Jurkat, Clone E6-1 (cell line): Measurements from ENCODE around the gene DENND2A.
"Not testable (repeated sequence)": the region's sequence is repeated elsewhere in the genome, so short reads cannot be mapped to it uniquely, and the experiment has no call there.

Experiments
- DNase-seq: peaks from one replicate; pipeline ENCODE4 v3.0.0-alpha.2; 2011; ENCODE audit warnings: low read depth, low spot score
- H3K4me3 ChIP-seq: 2 replicates; pipeline ENCODE4 v1.5.1; 2011; ENCODE audit warnings: mild to moderate bottlenecking, low read length, control low read depth, moderate library complexity

DENND2A gene

DNA sequence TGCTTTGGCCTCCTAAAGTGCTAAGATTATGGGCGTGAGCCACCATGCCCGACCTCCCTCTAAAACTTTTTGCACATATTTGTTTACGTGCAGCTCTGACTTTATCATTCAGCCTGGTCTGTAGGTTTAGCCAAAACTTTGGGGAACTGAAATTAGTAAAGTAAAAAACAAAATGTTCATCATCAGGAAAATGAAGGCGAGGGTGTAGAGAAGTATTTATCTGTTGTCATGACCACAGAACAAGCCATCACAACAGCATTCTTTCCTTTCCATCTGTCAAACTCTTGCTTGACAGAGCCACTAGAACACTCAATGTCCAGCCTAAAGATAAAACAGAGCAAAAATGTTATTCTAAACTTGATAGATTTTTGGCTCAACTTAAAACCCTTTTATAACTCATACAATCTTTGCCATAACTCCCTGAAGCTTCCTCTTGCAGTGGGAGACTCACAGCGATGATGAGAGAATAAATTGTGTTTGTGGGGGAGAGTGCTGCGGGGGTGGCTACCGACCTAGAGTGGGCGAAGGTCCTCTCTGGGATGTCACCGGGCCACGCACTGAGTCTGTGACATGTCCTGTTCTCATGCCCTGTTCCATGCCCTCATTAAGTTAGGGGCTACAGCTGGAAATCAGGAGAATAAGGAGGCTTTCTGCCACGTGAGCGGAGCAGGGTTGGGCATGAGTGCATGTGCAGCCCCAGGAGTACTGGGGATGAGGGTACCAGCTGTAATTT is 102.7 kb downstream of the DENND2A start:
- no peak overlapping the region for H3K4me3 ChIP-seq
- DNase-seq, result no peak

DNA sequence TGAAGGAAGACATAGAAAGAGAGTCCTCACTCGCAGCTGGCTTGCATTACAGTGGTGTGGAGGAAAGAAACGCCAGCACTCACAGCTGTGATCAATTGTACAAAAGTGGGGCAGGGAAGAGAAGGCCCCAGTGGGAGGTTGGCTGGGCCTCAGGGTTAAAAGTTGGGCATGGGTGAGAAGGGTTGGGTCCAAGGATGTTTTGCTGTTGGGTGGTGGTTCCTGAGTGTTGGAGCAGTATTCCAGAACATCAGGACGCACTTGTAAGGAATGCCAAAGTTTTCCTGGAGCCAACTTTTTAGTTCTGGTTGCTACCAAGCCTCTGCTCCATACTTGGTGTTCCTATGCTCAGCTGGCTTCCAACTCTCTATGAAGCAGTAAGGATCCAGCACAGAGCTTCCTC is 105.9 kb downstream of the DENND2A start:
- DNase-seq, result no peak
- H3K4me3 ChIP-seq, result no peak overlapping the region

GRCh38 chr7:140533394-140533872 is 107.2 kb downstream of the DENND2A start:
- H3K4me3 ChIP-seq, result no peak overlapping the region
- DNase-seq, result no peak

DNA sequence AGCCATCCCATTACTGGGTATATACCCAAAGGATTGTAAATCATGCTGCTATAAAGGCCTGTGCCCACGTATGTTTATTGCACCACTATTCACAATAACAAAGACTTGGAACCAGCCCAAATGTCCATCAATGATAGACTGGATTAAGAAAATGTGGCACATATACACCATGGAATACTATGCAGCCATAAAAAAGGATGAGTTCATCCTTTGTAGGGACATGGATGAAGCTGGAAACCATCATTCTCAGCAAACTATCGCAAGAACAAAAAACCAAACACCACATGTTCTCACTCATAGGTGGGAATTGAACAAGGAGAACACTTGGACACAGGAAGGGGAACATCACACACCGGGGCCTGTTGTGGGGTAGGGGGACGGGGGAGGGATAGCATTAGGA is 111.2 kb downstream of the DENND2A start:
- not testable (repeated sequence) for H3K4me3 ChIP-seq, DNase-seq

DNA sequence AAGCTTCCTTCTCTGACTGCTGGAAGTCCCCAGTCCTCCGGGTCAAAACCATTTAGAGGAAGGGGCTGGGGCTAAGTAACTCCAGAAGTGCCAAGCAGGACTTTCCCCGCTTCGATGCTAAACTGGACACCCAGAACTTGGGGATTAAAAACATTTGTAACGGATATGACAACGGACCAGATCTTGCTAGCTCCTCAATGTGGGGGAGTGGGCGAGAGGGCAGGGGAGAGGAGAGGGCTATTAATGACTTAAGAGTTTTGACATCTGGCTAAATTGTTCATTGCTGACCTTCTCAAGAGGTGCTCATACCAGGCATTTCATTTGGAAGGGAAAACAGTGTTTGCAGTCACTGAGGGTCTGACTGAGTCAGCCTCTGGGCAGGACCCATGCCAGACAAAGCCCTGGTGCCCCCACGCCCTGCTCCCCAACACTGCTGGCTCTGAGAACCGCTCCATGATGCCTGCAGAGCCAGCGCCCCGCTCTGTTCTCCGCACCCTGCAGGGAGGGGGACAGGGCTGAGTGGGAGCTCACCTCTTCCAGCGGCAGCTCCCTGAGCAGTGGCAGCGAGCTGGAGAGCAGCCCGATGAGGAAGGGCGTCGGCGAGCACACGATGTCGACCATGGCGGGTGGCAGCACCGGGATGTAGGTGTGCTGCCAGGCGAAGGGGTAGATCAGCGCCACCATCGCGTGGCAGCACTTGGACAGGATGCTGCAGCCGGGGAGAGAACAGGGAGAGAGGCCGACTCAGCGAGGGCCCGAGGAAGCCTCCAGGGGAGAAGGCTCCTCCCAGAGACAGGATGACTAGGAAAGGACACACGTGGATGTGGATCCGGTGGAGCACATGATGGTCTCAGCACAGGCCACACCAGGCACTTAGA is 113.6 kb downstream of the DENND2A start:
- DNase-seq, result no peak
- no peak overlapping the region for H3K4me3 ChIP-seq

- no peak for DNase-seq
- H3K4me3 ChIP-seq, result no peak overlapping the region
Measured at GRCh38 chr7:140526214-140526613, 114.4 kb downstream of the DENND2A start.

GRCh38 chr7:140525743-140526142 is 114.9 kb downstream of the DENND2A start:
- H3K4me3 ChIP-seq, result no peak overlapping the region
- peak; percentile 54 for DNase-seq

DNA sequence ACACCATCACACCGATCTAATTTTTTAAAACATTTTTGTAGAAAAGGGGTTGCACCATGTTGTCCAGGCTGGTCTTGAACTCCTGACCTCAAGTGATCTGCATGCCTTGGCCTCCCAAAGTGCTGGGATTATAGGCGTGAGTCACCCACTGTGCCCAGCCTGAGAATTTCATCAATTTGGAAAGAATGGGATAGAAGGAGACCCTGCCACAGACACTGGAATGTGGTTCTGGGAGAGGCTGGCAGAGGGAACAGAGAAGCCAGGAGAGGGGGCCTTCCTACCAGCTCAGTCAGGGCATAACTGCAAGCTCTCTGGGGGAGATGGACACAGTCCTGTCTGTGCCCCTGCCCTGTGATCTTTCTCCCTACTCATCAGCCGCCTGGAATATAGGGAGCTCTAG is 119.2 kb downstream of the DENND2A start:
- H3K4me3 ChIP-seq, result no peak overlapping the region
- no peak for DNase-seq

DNA sequence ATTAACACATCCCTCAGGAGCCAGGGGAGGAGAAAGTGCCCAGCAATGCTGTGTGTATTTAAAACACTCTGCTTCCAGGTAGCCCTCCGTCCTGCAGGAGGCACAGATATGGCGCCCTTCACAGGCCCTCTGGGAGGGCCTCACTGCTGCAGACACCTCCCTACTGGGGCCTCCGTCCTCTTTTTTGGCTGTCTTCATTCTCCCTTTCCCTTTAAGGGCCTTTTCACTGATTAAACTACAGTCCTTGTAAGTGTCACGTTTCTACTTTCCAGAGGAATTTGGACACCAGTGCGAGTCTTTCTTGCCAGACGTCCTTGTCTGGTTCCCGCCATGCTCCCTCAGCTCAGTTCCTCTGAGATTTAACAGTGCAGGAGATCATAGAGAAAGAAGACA is 121.6 kb downstream of the DENND2A start:
- no peak overlapping the region for H3K4me3 ChIP-seq
- no peak for DNase-seq

DNA sequence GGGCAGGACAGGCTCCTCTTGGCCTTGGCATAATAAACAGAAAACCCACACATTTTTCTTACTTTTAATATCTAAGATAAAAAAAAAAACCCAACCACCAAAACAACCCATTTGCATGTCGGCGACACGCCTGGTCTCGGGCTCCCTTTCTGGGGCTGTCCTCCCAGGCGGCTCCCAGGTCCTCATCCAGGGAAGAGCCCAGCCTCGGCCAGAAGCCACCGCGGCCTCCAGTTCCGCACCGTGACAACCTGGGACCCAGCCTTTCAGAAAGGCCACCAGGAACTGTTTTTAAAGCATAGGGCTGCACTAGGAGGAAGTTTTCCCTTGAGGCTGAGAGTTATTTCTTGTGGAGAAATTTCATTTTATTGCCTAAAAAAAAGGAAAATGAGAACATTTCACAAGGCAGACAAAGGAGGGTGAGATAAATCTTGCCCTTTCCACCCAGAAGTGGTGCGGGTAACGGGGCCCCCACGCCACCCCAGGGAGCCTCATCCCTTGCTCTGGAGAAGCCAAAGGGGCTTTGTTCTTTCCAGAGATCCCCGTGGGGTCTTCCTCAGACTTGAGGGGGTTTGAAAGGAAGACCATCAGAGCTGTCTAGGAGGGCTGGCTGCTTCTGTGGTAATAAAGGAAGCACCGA is 122.1 kb downstream of the DENND2A start:
- H3K4me3 ChIP-seq, result no peak overlapping the region

DNA sequence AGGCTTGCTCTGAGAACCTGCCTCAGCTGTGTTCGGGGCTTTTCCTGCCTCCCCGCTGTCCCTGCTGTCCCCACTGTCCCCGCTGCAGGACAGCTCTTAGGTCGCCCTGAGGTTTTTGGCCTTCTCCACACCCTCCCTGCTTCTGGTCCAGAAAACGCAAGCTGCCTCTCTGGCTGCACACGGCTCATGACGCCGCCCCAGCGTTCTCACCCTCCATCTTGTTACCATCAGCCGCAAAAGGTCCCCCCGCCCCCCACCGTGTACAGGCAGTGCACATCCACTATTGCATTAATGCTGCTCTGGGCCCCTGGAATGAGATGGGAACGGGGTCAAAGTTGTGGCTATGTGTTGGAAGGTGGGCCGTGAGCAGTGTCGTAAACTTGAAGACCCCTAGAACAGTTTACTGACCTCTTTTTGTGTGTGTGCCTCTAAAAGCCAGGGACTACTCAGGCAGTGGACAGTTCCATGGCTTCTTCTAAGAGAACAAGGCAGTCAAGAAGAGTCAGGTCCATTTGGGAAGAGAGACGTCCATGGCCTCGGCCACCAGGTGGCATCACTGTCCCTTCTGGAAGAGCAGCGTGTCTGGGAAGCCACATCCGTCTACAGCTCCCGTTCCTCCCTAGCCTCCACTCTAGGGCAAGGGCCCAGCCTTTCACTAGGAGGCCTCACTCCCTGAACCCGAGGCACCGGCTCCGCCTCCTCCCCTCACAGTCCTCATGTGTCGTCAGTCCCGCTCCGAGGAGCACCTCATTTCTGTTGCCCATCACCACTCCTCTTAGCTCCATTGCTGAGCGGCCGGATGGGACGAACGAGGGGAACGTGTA is 122.9 kb downstream of the DENND2A start:
- H3K4me3 ChIP-seq, result no peak overlapping the region
- DNase-seq, result peak; percentile 66

More for the DNA sequence above, 122.1 kb downstream of the DENND2A start:
- no peak for DNase-seq

GRCh38 chr7:140512317-140513000 is 128.2 kb downstream of the DENND2A start:
- H3K4me3 ChIP-seq, result no peak overlapping the region
- DNase-seq, result peak; percentile 24

GRCh38 chr7:140509789-140510188 is 130.8 kb downstream of the DENND2A start:
- no peak for DNase-seq
- no peak overlapping the region for H3K4me3 ChIP-seq

DNA sequence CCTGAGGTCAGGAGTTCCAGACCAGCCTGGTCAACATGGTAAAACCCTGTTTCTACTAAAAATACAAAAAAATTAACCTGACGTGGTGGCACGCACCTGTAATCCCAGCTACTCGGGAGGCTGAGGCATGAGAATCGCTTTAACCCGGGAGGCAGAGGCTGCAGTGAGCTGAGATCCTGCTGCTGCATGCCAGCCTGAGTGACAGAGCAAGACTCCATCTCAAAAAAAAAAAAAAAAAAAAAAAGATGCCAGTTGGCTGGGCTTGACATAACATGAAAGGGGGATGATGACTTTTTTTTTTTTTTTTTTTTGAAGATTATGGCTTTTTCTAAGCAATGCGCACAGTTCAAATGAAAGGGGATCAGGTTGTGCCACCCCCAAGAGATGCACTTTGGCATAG is 133.1 kb downstream of the DENND2A start:
- H3K4me3 ChIP-seq, DNase-seq: not testable (repeated sequence)

DNA sequence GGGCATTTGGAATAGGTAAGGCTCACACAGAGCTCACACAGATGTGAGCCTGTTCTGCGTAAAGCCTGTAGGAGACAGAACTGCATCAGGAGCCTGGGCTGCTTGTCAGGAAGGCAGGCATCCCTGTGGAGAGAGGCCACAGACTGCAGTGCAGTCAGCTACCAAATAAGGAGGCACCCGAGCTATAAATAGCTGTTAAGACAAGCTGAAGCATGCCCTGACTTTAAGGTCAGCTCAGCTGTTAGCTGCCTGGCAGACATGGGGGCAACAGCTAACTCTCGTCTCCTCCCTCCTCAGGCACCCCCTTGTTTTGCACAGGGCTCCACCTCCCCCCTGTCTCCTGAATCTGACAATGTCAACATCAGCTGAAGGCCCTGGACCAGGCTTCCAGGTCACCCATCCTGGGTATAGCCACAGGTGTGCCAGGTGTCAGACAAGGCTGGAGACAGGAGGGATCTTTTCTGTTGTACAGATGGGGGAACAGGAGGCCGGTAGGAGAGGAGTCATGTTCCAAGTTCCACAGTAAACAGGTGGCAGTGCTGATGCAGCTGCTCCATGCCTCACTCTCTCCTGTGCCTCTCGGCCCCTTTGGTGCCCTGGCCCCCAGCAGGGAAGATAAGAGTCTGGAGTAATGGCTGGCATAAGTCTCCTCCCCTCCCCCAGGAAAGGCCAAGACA is 133.7 kb downstream of the DENND2A start:
- no peak overlapping the region for H3K4me3 ChIP-seq
- DNase-seq, result no peak

- no peak for DNase-seq
- H3K4me3 ChIP-seq, result no peak overlapping the region
Measured at GRCh38 chr7:140501966-140502365, 138.6 kb downstream of the DENND2A start.

DNA sequence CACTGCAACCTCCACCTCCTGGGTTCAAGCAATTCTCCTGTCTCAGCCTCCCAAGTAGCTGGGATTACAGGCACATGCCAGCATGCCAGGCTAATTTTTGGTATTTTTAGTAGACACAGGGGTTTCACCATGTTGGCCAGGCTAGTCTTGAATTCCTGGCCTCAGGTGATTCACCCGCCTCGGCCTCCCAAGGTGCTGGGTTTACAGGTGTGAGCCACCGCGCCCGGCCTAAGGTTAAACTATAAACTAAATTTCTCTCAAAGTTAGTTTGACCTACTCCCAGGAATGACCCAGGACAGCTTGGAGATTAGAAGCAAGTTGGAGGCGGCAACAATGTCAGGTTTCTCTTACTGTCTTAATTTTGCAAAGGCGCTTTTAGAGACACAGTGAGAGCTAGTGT is 142.8 kb downstream of the DENND2A start:
- not testable (repeated sequence) for H3K4me3 ChIP-seq, DNase-seq

DNA sequence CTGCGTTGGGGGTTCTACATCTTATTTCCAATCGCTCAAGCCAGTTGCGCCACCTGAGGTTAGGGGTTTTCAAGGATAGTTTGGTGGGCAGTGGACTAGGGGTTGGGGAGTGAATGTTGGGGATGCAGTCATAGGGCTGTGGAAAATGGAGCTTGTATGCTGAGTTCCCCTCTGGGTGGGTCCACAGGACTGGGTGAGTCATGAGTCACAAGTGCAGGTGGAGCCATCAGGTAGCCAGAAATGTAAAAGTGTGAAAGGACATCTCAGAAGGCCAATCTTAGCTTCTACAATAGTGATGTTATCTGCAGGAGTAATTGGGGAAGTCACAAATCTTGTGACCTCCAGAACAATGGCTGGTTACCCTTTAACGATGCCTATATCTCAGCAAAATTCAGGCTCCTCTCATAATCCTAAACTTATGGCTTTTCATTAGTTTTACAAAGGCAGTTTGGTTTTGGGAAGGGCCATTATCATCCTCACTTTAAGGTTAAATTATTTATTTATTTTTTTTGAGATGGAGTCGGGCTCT is 143.3 kb downstream of the DENND2A start:
- DNase-seq, result no peak
- H3K4me3 ChIP-seq, result no peak overlapping the region
